ENCODE data around the gene USP25.

Gene USP25

DNA sequence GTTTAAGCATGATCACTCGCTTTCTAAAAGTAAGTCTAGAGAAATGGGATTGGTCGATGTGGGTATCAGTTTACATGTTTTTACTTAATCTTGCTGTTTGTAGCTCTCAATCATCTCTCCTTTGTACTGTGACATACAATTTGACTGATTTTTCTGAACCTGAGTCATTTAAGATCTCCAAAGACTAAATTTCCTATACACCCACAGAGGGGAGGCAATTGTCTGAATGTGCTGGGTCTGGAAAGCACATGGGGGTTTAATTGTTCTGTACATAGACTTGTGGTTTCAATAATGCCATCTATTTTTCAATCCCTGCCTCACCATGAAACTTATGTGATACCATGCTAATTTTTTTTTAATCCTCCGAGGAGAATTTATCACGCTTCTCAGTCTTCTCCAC is 65.8 kb downstream of the USP25 start:
- H3K4me1 ChIP-seq (ENCODE audit: control insufficient read depth, insufficient read depth, low read length), result 0 out of 2 replicates have a peak, but pooled peaks cover 3% of the 10 kb centered on the region
- no peaks in the 10 kb centered on the region for H3K9me3 ChIP-seq (ENCODE audit: control insufficient read depth, insufficient read depth, low read depth, low read length)
- no peak overlapping the region for H3K27ac ChIP-seq (ENCODE audit: extremely low read depth, low read depth, low read length)
- ChIA-PET CTCF (no interaction called here), POLR2A (no interaction called here)
- no peak for TF ChIP-seq ZFP69B (tag by site-specific recombination; IDR thresholded peaks at IDR 0.05)
- TF ChIP-seq ZNF561 (tag by site-specific recombination; IDR thresholded peaks at IDR 0.05; ENCODE audit: borderline replicate concordance), result no peak
- TF ChIP-seq, protein P1, sequence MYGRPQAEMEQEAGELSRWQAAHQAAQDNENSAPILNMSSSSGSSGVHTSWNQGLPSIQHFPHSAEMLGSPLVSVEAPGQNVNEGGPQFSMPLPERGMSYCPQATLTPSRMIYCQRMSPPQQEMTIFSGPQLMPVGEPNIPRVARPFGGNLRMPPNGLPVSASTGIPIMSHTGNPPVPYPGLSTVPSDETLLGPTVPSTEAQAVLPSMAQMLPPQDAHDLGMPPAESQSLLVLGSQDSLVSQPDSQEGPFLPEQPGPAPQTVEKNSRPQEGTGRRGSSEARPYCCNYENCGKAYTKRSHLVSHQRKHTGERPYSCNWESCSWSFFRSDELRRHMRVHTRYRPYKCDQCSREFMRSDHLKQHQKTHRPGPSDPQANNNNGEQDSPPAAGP (tag by site-specific recombination; IDR thresholded peaks at IDR 0.05), result no peak
- TF ChIP-seq, protein P2, sequence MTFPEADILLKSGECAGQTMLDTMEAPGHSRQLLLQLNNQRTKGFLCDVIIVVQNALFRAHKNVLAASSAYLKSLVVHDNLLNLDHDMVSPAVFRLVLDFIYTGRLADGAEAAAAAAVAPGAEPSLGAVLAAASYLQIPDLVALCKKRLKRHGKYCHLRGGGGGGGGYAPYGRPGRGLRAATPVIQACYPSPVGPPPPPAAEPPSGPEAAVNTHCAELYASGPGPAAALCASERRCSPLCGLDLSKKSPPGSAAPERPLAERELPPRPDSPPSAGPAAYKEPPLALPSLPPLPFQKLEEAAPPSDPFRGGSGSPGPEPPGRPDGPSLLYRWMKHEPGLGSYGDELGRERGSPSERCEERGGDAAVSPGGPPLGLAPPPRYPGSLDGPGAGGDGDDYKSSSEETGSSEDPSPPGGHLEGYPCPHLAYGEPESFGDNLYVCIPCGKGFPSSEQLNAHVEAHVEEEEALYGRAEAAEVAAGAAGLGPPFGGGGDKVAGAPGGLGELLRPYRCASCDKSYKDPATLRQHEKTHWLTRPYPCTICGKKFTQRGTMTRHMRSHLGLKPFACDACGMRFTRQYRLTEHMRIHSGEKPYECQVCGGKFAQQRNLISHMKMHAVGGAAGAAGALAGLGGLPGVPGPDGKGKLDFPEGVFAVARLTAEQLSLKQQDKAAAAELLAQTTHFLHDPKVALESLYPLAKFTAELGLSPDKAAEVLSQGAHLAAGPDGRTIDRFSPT (tag by site-specific recombination; IDR thresholded peaks at IDR 0.05), result no peak
- no peak for TF ChIP-seq ZBTB1 (tag by site-specific recombination; IDR thresholded peaks at IDR 0.05)
- TF ChIP-seq GLIS1 (tag by site-specific recombination; IDR thresholded peaks at IDR 0.05), result no peak
- TF ChIP-seq SP3 (tag by site-specific recombination; IDR thresholded peaks at IDR 0.05), result no peak
- TF ChIP-seq ZNF138 (tag by site-specific recombination; IDR thresholded peaks at IDR 0.05; ENCODE audit: borderline replicate concordance), result no peak
- no peak for TF ChIP-seq MYNN (tag by site-specific recombination; IDR thresholded peaks at IDR 0.05; ENCODE audit: borderline replicate concordance)
- no peaks in the 10 kb centered on the region for H3K36me3 ChIP-seq (ENCODE audit: control insufficient read depth in 2 of 2, insufficient read depth in 1 of 2, low read length in 2 of 2)
- H3K4me3 ChIP-seq (ENCODE audit: low read depth, low read length), result no peak overlapping the region

DNA sequence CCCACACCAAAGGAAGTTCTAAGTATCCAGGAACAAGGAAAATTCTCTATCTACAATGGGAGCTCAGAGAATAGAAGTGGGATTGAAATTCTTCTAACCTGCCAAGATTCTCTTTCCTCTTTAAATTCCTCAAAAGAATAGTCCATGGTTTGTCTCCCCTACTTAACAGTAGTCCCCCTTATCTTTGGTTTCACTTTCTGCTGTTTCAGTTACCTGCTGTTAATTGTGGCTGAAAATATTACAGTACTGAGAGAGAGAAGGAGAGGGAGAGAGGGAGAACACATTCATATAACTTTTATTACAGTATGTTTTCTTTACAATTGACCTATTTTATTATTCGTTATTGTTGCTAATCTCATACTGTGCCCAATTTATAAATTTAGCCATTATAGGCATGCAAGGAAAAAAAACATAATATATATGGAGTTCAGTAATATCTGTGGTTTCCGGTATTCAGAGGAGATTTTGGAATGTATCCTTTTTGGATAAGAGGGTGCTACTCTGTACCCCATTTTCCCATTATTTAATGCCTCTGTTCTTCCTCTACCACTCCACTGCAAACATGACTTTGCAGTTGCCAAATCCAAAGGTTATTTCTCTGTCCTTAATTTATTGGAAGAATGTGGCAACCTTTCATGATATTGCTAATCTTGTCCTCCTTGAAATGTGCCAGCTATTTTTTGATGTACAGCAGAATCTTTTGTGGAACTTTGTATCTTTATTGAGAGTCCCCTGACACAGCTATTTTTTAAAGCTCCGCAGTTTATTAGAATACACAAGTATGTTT is 68.0 kb downstream of the USP25 start:
- H3K9me3 ChIP-seq (ENCODE audit: control insufficient read depth, insufficient read depth, low read depth, low read length), result no peaks in the 10 kb centered on the region
- no peaks in the 10 kb centered on the region for H3K36me3 ChIP-seq (ENCODE audit: control insufficient read depth in 2 of 2, insufficient read depth in 1 of 2, low read length in 2 of 2)
- H3K4me3 ChIP-seq (ENCODE audit: low read depth, low read length), result no peak overlapping the region
- no peak overlapping the region for H3K27ac ChIP-seq (ENCODE audit: extremely low read depth, low read depth, low read length)
- TF ChIP-seq ZNF335 (tag by site-specific recombination; conservative IDR thresholded peaks at IDR 0.05), result no peak
- TF ChIP-seq ZNF785 (tag by site-specific recombination; IDR thresholded peaks at IDR 0.05), result no peak
- TF ChIP-seq MZF1 (tag by site-specific recombination; IDR thresholded peaks at IDR 0.05; ENCODE audit: borderline replicate concordance), result no peak
- no peak for TF ChIP-seq EGR2 (tag by site-specific recombination; IDR thresholded peaks at IDR 0.05; ENCODE audit: low read depth)
- TF ChIP-seq ZNF121 (tag by site-specific recombination; IDR thresholded peaks at IDR 0.05), result no peak
- TF ChIP-seq, protein P3, sequence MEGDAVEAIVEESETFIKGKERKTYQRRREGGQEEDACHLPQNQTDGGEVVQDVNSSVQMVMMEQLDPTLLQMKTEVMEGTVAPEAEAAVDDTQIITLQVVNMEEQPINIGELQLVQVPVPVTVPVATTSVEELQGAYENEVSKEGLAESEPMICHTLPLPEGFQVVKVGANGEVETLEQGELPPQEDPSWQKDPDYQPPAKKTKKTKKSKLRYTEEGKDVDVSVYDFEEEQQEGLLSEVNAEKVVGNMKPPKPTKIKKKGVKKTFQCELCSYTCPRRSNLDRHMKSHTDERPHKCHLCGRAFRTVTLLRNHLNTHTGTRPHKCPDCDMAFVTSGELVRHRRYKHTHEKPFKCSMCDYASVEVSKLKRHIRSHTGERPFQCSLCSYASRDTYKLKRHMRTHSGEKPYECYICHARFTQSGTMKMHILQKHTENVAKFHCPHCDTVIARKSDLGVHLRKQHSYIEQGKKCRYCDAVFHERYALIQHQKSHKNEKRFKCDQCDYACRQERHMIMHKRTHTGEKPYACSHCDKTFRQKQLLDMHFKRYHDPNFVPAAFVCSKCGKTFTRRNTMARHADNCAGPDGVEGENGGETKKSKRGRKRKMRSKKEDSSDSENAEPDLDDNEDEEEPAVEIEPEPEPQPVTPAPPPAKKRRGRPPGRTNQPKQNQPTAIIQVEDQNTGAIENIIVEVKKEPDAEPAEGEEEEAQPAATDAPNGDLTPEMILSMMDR (tag by site-specific recombination; IDR thresholded peaks at IDR 0.05), result no peak
- no peak for TF ChIP-seq ZNF114 (tag by site-specific recombination; IDR thresholded peaks at IDR 0.05)
- POLR2A ChIA-PET, result no interaction called here
- CTCF ChIA-PET, result no interaction called here
- H3K4me1 ChIP-seq (ENCODE audit: control insufficient read depth, insufficient read depth, low read length), result 0 out of 2 replicates have a peak, but pooled peaks cover 3% of the 10 kb centered on the region

DNA sequence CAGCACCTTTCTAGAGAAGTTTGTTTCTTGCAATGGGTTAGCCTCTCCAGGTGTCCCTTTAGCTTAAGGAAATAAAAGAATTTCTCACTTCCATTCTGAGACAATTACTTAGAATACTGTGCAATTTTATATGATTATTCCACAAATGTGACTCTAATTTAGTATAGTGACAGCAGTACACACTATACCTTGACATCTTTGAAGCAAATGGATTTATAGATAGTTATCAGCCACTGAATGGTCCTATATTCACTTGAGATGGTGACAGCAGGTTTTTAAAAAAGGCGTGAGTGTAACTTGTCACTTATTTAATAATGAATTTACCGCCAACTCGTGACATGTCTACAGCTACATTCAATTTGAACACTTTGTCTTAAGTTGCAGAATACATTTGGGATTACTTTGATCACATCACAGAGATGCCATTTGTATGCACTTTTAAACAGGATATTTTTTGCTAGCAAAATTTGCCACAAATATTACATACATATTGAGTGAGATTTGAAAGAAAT is 71.6 kb downstream of the USP25 start:
- Histone ChIP-seq H3K9me3 (ENCODE audit: control insufficient read depth, insufficient read depth, low read depth, low read length) (no peaks in the 10 kb centered on the region), H3K36me3 (ENCODE audit: control insufficient read depth in 2 of 2, insufficient read depth in 1 of 2, low read length in 2 of 2) (no peaks in the 10 kb centered on the region), H3K4me3 (ENCODE audit: low read depth, low read length) (no peak overlapping the region), H3K27ac (ENCODE audit: extremely low read depth, low read depth, low read length) (no peak overlapping the region), H3K4me1 (ENCODE audit: control insufficient read depth, insufficient read depth, low read length) (0 out of 2 replicates have a peak, but pooled peaks cover 3% of the 10 kb centered on the region)
- TF ChIP-seq, protein P4, sequence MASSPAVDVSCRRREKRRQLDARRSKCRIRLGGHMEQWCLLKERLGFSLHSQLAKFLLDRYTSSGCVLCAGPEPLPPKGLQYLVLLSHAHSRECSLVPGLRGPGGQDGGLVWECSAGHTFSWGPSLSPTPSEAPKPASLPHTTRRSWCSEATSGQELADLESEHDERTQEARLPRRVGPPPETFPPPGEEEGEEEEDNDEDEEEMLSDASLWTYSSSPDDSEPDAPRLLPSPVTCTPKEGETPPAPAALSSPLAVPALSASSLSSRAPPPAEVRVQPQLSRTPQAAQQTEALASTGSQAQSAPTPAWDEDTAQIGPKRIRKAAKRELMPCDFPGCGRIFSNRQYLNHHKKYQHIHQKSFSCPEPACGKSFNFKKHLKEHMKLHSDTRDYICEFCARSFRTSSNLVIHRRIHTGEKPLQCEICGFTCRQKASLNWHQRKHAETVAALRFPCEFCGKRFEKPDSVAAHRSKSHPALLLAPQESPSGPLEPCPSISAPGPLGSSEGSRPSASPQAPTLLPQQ (tag by site-specific recombination; IDR thresholded peaks at IDR 0.05), result no peak
- TF ChIP-seq ZBTB1 (tag by site-specific recombination; IDR thresholded peaks at IDR 0.05) (no peak), YY1 (tag by site-specific recombination; IDR thresholded peaks at IDR 0.05) (no peak)
- TF ChIP-seq, protein P5, sequence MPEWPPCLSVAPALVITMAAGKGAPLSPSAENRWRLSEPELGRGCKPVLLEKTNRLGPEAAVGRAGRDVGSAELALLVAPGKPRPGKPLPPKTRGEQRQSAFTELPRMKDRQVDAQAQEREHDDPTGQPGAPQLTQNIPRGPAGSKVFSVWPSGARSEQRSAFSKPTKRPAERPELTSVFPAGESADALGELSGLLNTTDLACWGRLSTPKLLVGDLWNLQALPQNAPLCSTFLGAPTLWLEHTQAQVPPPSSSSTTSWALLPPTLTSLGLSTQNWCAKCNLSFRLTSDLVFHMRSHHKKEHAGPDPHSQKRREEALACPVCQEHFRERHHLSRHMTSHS (tag by site-specific recombination; IDR thresholded peaks at IDR 0.05), result no peak
- ChIA-PET CTCF (interaction anchor here (0.8 kb wide), 1 partner anchor 35 kb away, joined by 3 read pairs; no protein-coding TSS in a partner anchor), POLR2A (no interaction called here)

All from HEK293 (cell line).